ENCODE measurements around the gene SAC3D1.
"Not testable (repeated sequence)": the region's sequence is repeated elsewhere in the genome, so short reads cannot be mapped to it uniquely, and the experiment has no call there.

The SAC3D1 gene

DNA sequence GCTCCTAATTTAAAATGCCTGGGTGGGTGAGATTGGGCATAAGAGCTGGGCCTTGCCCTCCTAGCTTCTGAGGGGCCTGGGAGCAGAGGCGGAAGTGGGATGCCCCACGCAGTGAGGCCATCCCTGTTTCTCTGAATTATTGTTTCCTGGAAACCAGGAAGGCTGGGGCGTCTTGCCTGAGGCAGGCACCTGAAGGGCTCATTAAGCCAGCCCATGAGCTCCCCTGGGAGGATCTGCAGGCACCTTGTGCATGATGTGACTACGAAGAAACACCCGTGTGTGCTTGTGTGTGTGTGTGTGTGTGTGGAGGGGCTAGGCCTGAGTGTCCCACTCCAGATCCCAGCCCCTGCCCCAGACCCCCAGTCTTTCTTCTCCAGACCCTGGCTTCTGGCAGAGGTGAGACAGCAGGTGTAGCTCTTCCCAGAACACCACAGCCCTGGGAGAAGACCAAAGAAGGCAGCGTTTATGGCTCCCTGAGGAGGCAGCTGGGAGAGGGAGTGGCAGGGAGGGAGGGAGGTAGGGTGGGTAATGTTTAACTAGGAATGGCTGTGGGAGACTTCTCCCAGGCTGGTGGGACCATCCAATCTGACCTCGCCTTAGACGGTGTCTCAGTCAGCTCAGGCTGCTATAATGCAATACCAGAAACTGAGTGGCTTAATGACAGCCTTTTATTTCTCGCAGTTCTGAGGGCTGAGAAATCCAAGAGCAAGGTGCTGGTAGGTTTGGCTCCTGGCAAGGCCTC is 42.1 kb upstream of the SAC3D1 start:
- no peak for TF ChIP-seq CTCF (IDR thresholded peaks at IDR 0.05)
- Mint-ChIP-seq H3K27ac (no peak overlapping the region), H3K4me3 (no peak overlapping the region), H3K27me3 (ENCODE audit: low read depth, poor library complexity) (peaks cover 12% of the 10 kb centered on the region), H3K4me1 (peaks cover 24% of the 10 kb centered on the region), H3K9me3 (no peaks in the 10 kb centered on the region), H3K36me3 (ENCODE audit: low read depth) (no peaks in the 10 kb centered on the region)
- DNase-seq: no peak

- Mint-ChIP-seq H3K27ac (no peak overlapping the region), H3K4me1 (peaks cover 24% of the 10 kb centered on the region), H3K4me3 (no peak overlapping the region), H3K9me3 (no peaks in the 10 kb centered on the region), H3K36me3 (ENCODE audit: low read depth) (no peaks in the 10 kb centered on the region), H3K27me3 (ENCODE audit: low read depth, poor library complexity) (peaks cover 8% of the 10 kb centered on the region)
- no peak for TF ChIP-seq CTCF (IDR thresholded peaks at IDR 0.05)
- no peak for DNase-seq
Measured at GRCh38 chr11:64999478-64999877, 41.5 kb upstream of the SAC3D1 start.

- DNase-seq: no peak
- Mint-ChIP-seq H3K4me1 (peaks cover 9% of the 10 kb centered on the region), H3K27ac (no peak overlapping the region), H3K27me3 (ENCODE audit: low read depth, poor library complexity) (peaks cover 15% of the 10 kb centered on the region), H3K4me3 (no peak overlapping the region), H3K9me3 (no peaks in the 10 kb centered on the region), H3K36me3 (ENCODE audit: low read depth) (no peaks in the 10 kb centered on the region)
- TF ChIP-seq CTCF (IDR thresholded peaks at IDR 0.05): no peak
Measured at GRCh38 chr11:65002706-65003105, 38.3 kb upstream of the SAC3D1 start.

- H3K36me3 Mint-ChIP-seq (ENCODE audit: low read depth): no peaks in the 10 kb centered on the region
- DNase-seq: peak; percentile 38
- peaks cover 7% of the 10 kb centered on the region for H3K4me1 Mint-ChIP-seq
- H3K27me3 Mint-ChIP-seq (ENCODE audit: low read depth, poor library complexity): peaks cover 15% of the 10 kb centered on the region
- no peaks in the 10 kb centered on the region for H3K9me3 Mint-ChIP-seq
- no peak overlapping the region for H3K27ac Mint-ChIP-seq
- no peak overlapping the region for H3K4me3 Mint-ChIP-seq
- no peak for TF ChIP-seq CTCF (IDR thresholded peaks at IDR 0.05)
Measured at GRCh38 chr11:65003282-65003681, 37.7 kb upstream of the SAC3D1 start.

DNA sequence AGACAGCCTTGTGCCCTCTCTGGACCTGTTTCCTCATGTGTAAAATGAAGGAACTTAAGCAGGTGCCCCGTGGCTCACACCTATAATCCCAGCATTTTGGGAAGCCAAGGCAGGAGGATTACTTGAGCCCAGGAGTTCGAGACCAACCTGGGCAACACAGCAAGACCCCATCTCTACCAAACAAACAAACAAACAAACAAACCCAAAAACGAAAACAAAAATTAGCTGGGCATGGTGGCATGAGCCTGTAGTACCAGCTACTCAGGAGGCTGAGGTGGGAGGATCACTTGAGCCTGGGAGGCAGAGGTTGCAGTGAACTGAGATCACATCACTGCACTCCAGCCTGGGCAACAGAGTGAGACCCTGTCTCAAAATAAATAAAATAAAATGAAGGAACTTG is 37.0 kb upstream of the SAC3D1 start:
- not testable (repeated sequence) for DNase-seq; H3K36me3 Mint-ChIP-seq (ENCODE audit: low read depth); H3K4me3 Mint-ChIP-seq; H3K4me1 Mint-ChIP-seq; H3K27ac Mint-ChIP-seq; H3K9me3 Mint-ChIP-seq
- peaks cover 15% of the 10 kb centered on the region for H3K27me3 Mint-ChIP-seq (ENCODE audit: low read depth, poor library complexity)

DNA sequence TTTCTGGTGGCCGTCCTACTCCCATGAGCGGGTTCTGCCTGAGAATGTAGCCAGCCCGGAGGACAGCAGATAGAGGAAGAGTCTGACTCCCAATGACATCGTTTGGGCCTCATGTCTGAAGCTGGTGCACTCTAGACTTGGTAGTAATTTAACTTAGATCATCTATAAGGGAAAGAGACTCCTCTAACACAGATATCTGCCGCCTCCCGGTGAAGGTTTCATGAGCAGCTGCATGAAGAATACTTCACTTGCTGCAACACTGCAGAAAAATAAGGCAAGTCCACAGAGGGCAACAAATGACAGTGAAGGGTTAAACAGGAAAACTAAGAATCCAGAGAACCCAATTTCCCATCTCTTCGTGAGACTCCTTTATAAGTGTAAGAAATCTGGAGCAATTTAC is 33.0 kb upstream of the SAC3D1 start:
- Mint-ChIP-seq H3K9me3 (no peaks in the 10 kb centered on the region), H3K4me3 (no peak overlapping the region), H3K27ac (no peak overlapping the region), H3K4me1 (peaks cover 3% of the 10 kb centered on the region), H3K36me3 (ENCODE audit: low read depth) (no peaks in the 10 kb centered on the region), H3K27me3 (ENCODE audit: low read depth, poor library complexity) (peaks cover 12% of the 10 kb centered on the region)
- no peak for DNase-seq
- no peak for TF ChIP-seq CTCF (IDR thresholded peaks at IDR 0.05)

All from nephron progenitor cell (in vitro differentiated cells).